GM12878 (cell line): ENCODE data around the gene CNOT8. TPM values are rescaled to one million over a fixed set of nuclear protein-coding genes. Genes with fewer than 3 reads are reported as not detected.

Experiments
- NR2F1 ChIP-seq: fragments of 450-650 bp; conservative IDR thresholded peaks from 2 replicates; pipeline ENCODE4 v1.6.1; 2017; ENCODE audit warnings: mild to moderate bottlenecking
- RAD51 ChIP-seq: fragments of 450-650 bp; IDR thresholded peaks from 2 replicates; pipeline ENCODE4 v1.6.1; 2016; ENCODE audit warnings: moderate library complexity, mild to moderate bottlenecking, inconsistent platforms
- polyA plus RNA-seq, 11 experiments: library from polyadenylated mRNA; depleted of rRNA in 4 of 11; unstranded in 6 of 11; stranded (reverse) in 5 of 11; fragments of >200 nt; fragmentation: Nextera tagmentation in 4 of 11; fragmentation: Illumina TruSeq in 1 of 11; extraction: Ambion mirVana in 4 of 11; extraction: Trizol in 1 of 11; gene quantifications; 1 replicate in 1 of 11; 2 replicates in 10 of 11; pipeline versions ENCODE4 v1.2.1 to v1.2.3, GENCODE V29; 2011 to 2016; ENCODE audit warnings: inconsistent platforms in 2 of 11, missing spikeins in 2 of 11, low read depth in 1 of 11
- total RNA-seq, 4 experiments: library from RNA; depleted of rRNA in 3 of 4; stranded (reverse); fragments of >200 nt in 3 of 4; fragmentation: Illumina TruSeq in 1 of 4; extraction: Trizol in 1 of 4; gene quantifications; 2 replicates each; pipeline versions ENCODE4 v1.2.1 to v1.2.3, GENCODE V29; 2013 to 2021
- TF ChIP-seq, protein P1 (sequence below): fragments of 450-650 bp; IDR thresholded peaks from 2 replicates; pipeline ENCODE4 v1.6.1; 2017; ENCODE audit warnings: antibody characterized with exemption, mild to moderate bottlenecking, moderate library complexity
- TF ChIP-seq, protein P2 (sequence below): IDR thresholded peaks from 2 replicates; pipeline ENCODE4 v1.6.1; 2011; ENCODE audit warnings: borderline replicate concordance, low read depth, mild to moderate bottlenecking, moderate library complexity, mixed read lengths, low read length; ENCODE audit not compliant: insufficient read depth; ENCODE audit errors: extremely low read length
- TF ChIP-seq, protein P3 (sequence below): fragments of 450-650 bp; formaldehyde crosslinking; IDR thresholded peaks from 2 replicates; pipeline ENCODE4 v1.5.0; 2022; ENCODE audit warnings: mild to moderate bottlenecking, missing genetic modification characterization
- TF ChIP-seq, protein P4 (sequence below), 3 experiments: IDR thresholded peaks in 2 of 3; conservative IDR thresholded peaks in 1 of 3; 2 replicates each; pipeline ENCODE4 v1.5.1; 2011; ENCODE audit warnings: low read depth in 3 of 3, low read length in 3 of 3, mild to moderate bottlenecking in 3 of 3, control low read depth in 2 of 3, moderate library complexity in 2 of 3, inconsistent platforms in 1 of 3, mixed read lengths in 1 of 3; ENCODE audit not compliant: control insufficient read depth in 2 of 3, insufficient read depth in 1 of 3; ENCODE audit errors: extremely low read depth in 1 of 3

Gene CNOT8
- total and polyA plus RNA-seq, 10 of the 15 experiments (the other 5 are each of a cell fraction or from before 2014, with no cell fraction given) = 13.2 to 57.1 (median 39.0) TPM

DNA sequence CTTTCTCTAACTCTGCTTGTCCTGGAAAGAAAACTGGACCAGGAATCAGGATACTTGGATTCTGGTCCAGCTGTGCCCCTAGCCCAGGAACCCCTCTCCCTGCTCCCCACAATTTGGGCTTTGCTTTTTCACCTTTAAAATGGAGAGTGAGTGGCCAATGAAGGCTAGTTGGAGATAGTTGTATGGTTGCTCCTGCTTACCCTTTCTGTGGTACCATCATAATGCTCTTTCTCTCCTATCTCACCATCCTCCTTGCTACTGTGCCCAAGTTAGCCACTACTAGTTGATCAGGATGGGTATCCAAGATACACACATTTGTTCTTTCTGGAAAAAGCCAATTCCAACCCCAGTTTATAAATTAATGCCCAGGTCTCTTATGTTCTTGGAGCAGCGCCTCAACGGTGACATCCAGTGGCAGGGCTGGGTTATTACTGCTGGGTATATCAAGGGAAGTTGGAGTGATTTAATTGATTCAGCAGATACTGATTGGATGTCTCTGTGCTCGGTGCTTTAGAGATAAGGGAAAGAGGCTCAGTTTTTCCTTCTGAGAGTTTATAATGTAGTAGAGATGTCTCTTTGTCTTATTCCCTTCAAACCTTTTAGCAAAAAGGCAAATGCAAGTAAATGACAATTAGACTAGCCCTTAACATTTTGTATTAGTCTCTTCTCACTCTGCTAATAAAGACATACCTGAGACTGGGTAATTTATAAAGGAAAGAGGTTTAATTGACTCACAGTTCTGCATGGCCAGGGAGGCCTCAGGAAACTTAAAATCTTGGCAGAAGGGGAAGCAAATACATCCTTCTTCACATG is 46.6 kb upstream of the CNOT8 start (continued):
- TF ChIP-seq, protein P1, sequence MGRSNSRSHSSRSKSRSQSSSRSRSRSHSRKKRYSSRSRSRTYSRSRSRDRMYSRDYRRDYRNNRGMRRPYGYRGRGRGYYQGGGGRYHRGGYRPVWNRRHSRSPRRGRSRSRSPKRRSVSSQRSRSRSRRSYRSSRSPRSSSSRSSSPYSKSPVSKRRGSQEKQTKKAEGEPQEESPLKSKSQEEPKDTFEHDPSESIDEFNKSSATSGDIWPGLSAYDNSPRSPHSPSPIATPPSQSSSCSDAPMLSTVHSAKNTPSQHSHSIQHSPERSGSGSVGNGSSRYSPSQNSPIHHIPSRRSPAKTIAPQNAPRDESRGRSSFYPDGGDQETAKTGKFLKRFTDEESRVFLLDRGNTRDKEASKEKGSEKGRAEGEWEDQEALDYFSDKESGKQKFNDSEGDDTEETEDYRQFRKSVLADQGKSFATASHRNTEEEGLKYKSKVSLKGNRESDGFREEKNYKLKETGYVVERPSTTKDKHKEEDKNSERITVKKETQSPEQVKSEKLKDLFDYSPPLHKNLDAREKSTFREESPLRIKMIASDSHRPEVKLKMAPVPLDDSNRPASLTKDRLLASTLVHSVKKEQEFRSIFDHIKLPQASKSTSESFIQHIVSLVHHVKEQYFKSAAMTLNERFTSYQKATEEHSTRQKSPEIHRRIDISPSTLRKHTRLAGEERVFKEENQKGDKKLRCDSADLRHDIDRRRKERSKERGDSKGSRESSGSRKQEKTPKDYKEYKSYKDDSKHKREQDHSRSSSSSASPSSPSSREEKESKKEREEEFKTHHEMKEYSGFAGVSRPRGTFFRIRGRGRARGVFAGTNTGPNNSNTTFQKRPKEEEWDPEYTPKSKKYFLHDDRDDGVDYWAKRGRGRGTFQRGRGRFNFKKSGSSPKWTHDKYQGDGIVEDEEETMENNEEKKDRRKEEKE = no peak
- TF ChIP-seq NR2F1 (no peak), RAD51 (no peak)
- TF ChIP-seq, protein P2, sequence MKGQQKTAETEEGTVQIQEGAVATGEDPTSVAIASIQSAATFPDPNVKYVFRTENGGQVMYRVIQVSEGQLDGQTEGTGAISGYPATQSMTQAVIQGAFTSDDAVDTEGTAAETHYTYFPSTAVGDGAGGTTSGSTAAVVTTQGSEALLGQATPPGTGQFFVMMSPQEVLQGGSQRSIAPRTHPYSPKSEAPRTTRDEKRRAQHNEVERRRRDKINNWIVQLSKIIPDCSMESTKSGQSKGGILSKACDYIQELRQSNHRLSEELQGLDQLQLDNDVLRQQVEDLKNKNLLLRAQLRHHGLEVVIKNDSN = no peak
- TF ChIP-seq, protein P3, sequence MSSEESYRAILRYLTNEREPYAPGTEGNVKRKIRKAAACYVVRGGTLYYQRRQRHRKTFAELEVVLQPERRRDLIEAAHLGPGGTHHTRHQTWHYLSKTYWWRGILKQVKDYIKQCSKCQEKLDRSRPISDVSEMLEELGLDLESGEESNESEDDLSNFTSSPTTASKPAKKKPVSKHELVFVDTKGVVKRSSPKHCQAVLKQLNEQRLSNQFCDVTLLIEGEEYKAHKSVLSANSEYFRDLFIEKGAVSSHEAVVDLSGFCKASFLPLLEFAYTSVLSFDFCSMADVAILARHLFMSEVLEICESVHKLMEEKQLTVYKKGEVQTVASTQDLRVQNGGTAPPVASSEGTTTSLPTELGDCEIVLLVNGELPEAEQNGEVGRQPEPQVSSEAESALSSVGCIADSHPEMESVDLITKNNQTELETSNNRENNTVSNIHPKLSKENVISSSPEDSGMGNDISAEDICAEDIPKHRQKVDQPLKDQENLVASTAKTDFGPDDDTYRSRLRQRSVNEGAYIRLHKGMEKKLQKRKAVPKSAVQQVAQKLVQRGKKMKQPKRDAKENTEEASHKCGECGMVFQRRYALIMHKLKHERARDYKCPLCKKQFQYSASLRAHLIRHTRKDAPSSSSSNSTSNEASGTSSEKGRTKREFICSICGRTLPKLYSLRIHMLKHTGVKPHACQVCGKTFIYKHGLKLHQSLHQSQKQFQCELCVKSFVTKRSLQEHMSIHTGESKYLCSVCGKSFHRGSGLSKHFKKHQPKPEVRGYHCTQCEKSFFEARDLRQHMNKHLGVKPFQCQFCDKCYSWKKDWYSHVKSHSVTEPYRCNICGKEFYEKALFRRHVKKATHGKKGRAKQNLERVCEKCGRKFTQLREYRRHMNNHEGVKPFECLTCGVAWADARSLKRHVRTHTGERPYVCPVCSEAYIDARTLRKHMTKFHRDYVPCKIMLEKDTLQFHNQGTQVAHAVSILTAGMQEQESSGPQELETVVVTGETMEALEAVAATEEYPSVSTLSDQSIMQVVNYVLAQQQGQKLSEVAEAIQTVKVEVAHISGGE (CRISPR knock-in tag) = no peak
- TF ChIP-seq, protein P4, sequence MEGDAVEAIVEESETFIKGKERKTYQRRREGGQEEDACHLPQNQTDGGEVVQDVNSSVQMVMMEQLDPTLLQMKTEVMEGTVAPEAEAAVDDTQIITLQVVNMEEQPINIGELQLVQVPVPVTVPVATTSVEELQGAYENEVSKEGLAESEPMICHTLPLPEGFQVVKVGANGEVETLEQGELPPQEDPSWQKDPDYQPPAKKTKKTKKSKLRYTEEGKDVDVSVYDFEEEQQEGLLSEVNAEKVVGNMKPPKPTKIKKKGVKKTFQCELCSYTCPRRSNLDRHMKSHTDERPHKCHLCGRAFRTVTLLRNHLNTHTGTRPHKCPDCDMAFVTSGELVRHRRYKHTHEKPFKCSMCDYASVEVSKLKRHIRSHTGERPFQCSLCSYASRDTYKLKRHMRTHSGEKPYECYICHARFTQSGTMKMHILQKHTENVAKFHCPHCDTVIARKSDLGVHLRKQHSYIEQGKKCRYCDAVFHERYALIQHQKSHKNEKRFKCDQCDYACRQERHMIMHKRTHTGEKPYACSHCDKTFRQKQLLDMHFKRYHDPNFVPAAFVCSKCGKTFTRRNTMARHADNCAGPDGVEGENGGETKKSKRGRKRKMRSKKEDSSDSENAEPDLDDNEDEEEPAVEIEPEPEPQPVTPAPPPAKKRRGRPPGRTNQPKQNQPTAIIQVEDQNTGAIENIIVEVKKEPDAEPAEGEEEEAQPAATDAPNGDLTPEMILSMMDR (IDR thresholded peaks at IDR 0.05 in 2 of 3, conservative IDR thresholded peaks at IDR 0.05 in 1 of 3; ENCODE audit: control insufficient read depth in 2 of 3, extremely low read depth in 1 of 3, insufficient read depth in 1 of 3, low read depth in 3 of 3, low read length in 3 of 3) = peak; percentile 74 to 88 (median 84)
